Measurements from ENCODE around the gene SHC2. TPM values are rescaled to one million over a fixed set of nuclear protein-coding genes. Genes with fewer than 3 reads are reported as not detected.

SHC2 gene
- total and polyA plus RNA-seq, 2 of the 8 experiments (the other 6 are each of a cell fraction or from before 2014, with no cell fraction given): 4.4 to 7.3 TPM

DNA sequence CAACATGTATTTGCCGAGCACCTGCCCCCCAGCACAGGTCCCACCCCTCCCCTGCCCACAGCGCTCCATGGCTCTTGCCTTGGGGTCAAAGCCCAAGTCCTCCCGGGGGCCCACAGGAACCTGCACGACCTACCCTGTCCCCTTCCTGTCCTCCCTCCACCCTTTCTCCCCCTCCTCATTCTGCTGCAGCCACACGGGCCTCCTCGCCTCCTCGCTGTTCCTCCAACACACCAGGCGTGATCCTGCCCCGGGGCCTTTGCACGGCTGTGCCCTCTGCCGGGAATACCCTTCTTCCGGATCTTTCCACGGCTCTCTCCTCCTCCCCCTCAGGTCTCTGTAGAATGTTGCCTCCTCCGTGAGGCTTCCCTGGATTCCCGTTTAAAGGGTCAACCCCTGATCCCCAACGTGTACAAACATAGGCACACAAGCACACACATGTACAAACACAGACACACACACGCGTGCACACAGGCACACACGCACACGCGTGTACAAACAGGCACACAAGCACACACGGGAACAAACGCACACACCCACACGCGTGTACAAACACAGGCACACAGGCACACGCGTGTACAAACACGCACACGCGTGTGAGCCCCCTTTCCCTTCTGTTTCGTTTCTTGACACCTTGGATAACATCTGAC is 38.3 kb upstream of the SHC2 start:
- Histone ChIP-seq H3K27me3 (replicated peaks in 1 of 4; ENCODE audit: control insufficient read depth in 3 of 4, extremely low read depth in 1 of 4, insufficient read depth in 3 of 4, low read length in 3 of 4) (peaks cover 19 to 26% (median 22%) of the 10 kb centered on the region in 4 experiments), H3K27ac (ENCODE audit: low read depth, low read length) (no peak overlapping the region), H2BK120ac (replicated peaks; ENCODE audit: low read depth, low read length) (no peak overlapping the region), H3K4me2 (ENCODE audit: insufficient read depth in 1 of 2, low read depth in 2 of 2, low read length in 2 of 2) (peak overlapping the region in 1 of 2 experiments; percentile 80; a peak in 1 of 4 replicates), H3K9me3 (ENCODE audit: insufficient read depth in 2 of 2, low read depth in 1 of 2, low read length in 1 of 2) (no peaks in the 10 kb centered on the region), H4K8ac (ENCODE audit: extremely low read depth, insufficient read depth, low read length) (no peak overlapping the region), H3K56ac (replicated peaks; ENCODE audit: insufficient read length, low read depth, low read length) (no peak overlapping the region), H2BK5ac (ENCODE audit: low read depth, low read length) (no peak overlapping the region), H2AFZ (ENCODE audit: low read length) (no peak overlapping the region), H4K91ac (replicated peaks; ENCODE audit: insufficient read length, low read length) (no peak overlapping the region), H4K5ac (ENCODE audit: insufficient read length, low read depth, low read length) (no peak overlapping the region), H3K4me3 (ENCODE audit: extremely low read depth in 1 of 4, insufficient read depth in 2 of 4, low read depth in 3 of 4, low read length in 4 of 4) (no peak overlapping the region), H3K79me2 (ENCODE audit: control insufficient read depth in 1 of 2, insufficient read depth in 2 of 2, low read length in 2 of 2) (no peaks in the 10 kb centered on the region), H3K23me2 (ENCODE audit: low read depth, low read length) (peaks cover 10% of the 10 kb centered on the region; the same call in 1 of the 2 replicates), H2AK5ac (ENCODE audit: low read depth, low read length) (peak overlapping the region; percentile 96; the same call in 1 of the 2 replicates), H3K23ac (ENCODE audit: insufficient read length) (no peak overlapping the region), H2BK12ac (ENCODE audit: low read depth, low read length) (peak overlapping the region; percentile 90; the same call in 1 of the 2 replicates), H3K9ac (replicated peaks in 1 of 4; ENCODE audit: extremely low read depth in 1 of 4, low read depth in 3 of 4, low read length in 3 of 4) (no peak overlapping the region), H2BK15ac (ENCODE audit: low read length) (peak overlapping the region; percentile 81; the same call in 1 of the 2 replicates), H3K79me1 (ENCODE audit: low read depth, low read length) (no peaks in the 10 kb centered on the region), H3K36me3 (ENCODE audit: control insufficient read depth in 2 of 4, insufficient read depth in 4 of 4, low read length in 3 of 4) (peaks cover 0 to 3% (median 0%) of the 10 kb centered on the region in 4 experiments; a peak in 1 of 8 replicates), H3K4ac (replicated peaks; ENCODE audit: insufficient read length, low read depth, low read length) (no peak overlapping the region), H4K20me1 (replicated peaks in 1 of 2; ENCODE audit: control insufficient read depth in 1 of 2, insufficient read depth in 2 of 2, low read length in 2 of 2) (peaks cover 0 to 7% of the 10 kb centered on the region in 2 experiments), H3K4me1 (replicated peaks in 1 of 4; ENCODE audit: control insufficient read depth in 3 of 4, insufficient read depth in 4 of 4, low read length in 3 of 4) (peaks cover 0 to 12% (median 8%) of the 10 kb centered on the region in 4 experiments; a peak in 5 of 7 replicates), H2BK20ac (ENCODE audit: low read length) (no peak overlapping the region), H3K14ac (ENCODE audit: insufficient read length) (no peak overlapping the region), H3K18ac (ENCODE audit: extremely low read depth, low read length) (no peak overlapping the region)
- POLR2A ChIA-PET (ENCODE audit: partially characterized antibody): interaction anchor here (1.1 to 2.8 kb wide), 3 partner anchors 11 to 43 kb away, joined by 4 to 8 read pairs (median 5); partner anchors contain the start of gene CDC34
- CTCF ChIA-PET (ENCODE audit: partially characterized antibody): interaction anchor here (1.0 to 1.5 kb wide), 2 partner anchors 11 to 12 kb away, joined by 3 to 6 read pairs; no protein-coding TSS in a partner anchor
- peak; percentile 93 for TF ChIP-seq KDM1A (IDR thresholded peaks at IDR 0.05; ENCODE audit: borderline replicate concordance, low read length)
- no peak for TF ChIP-seq TAF7 (optimal IDR thresholded peaks at IDR 0.05; ENCODE audit: borderline replicate concordance, low read depth, low read length)
- peak in 1 of 2 experiments; percentile 58 for DNase-seq (ENCODE audit: low read depth in 1 of 2, low spot score in 2 of 2)
- no peak for FAIRE-seq
- WGBS, 2 experiments (ENCODE audit: extremely low coverage in 1 of 2, insufficient coverage in 1 of 2, insufficient read length in 1 of 2, insufficient replicate concordance in 2 of 2, low coverage in 1 of 2, low lambda C conversion rate in 2 of 2, missing lambda C conversion rate in 1 of 2): 75% methylated on average over 28 of the region's 31 CpGs; no CpG with 5 or more reads in 1 of the 2 experiments

Measured in H1 (cell line).